Heart right ventricle (tissue), 16 donors: ENCODE measurements around the gene TMEM132A. TPM values are rescaled to one million over a fixed set of nuclear protein-coding genes. Genes with fewer than 3 reads are reported as not detected.
A peak's percentile ranks its signal among the peaks of the same experiment; 100 is the strongest.

Experiments
- ATAC-seq, 8 donors: fragments of 200-7000 bp; cut with Tn5 transposase; one replicate each; pipeline ENCODE4 v1.9.1; 2020; ENCODE audit warnings: mild to moderate bottlenecking in 8 of 8, moderate library complexity in 8 of 8, moderate number of reproducible peaks in 1 of 8
- DNase-seq, 2 donors: peaks; one replicate each; pipeline ENCODE4 v3.0.0-alpha.2; 2020
- H3K27ac ChIP-seq, 10 donors: fragments of 200-600 bp; sonication (generic) in 2 of 10; one replicate each; pipeline versions ENCODE4 v1.5.0 to v1.8.0; 2020 to 2022; ENCODE audit warnings: mild to moderate bottlenecking in 3 of 10
- H3K27me3 ChIP-seq, 7 donors: fragments of 200-600 bp; one replicate each; pipeline ENCODE4 v1.8.0; 2021 to 2022; ENCODE audit warnings: mild to moderate bottlenecking in 2 of 7
- H3K36me3 ChIP-seq, 9 donors: fragments of 200-600 bp; sonication (generic) in 1 of 9; one replicate each; pipeline versions ENCODE4 v1.5.0 to v1.8.0; 2020 to 2022; ENCODE audit warnings: mild to moderate bottlenecking in 2 of 9
- H3K4me1 ChIP-seq, 9 donors: fragments of 200-600 bp; sonication (generic) in 1 of 9; one replicate each; pipeline versions ENCODE4 v1.5.0 to v1.8.0; 2020 to 2022; ENCODE audit warnings: mild to moderate bottlenecking in 4 of 9
- H3K4me3 ChIP-seq, 10 donors: fragments of 200-600 bp; sonication (generic) in 2 of 10; one replicate each; pipeline versions ENCODE4 v1.5.0 to v1.8.0; 2020 to 2022; ENCODE audit warnings: mild to moderate bottlenecking in 7 of 10, moderate library complexity in 2 of 10
- H3K9me3 ChIP-seq, 11 donors: fragments of 200-600 bp in 10 of 11; sonication (generic) in 2 of 11; one replicate each; pipeline versions ENCODE4 v1.5.0 to v1.8.0; 2013 to 2022; ENCODE audit warnings: mild to moderate bottlenecking in 2 of 11, control low read depth in 1 of 11, moderate library complexity in 1 of 11
- WGBS, 2 donors: extraction: QIAGEN DNeasy Blood & Tissue Kit; methylation state at CpG; one replicate each; pipeline ENCODE4 v1.1.7; 2013; ENCODE audit warnings: inconsistent platforms in 1 of 2; 5-methylcytosine and 5-hydroxymethylcytosine counted together
- intact Hi-C, 10 donors: fragments of 100-400 bp; cut with DNase I; formaldehyde crosslinking; loops; one replicate each; pipeline versions ENCODE4 v1.11.1 to v1.14.2; 2022
- polyA plus RNA-seq, 2 donors: library from polyadenylated mRNA; stranded (reverse); fragments of 200-250 nt; gene quantifications; one replicate each; pipeline ENCODE4 v1.2.3, GENCODE V29; 2013
- total RNA-seq, 10 donors: library from RNA; stranded (reverse); fragmentation: NEBNext Ultra II Directional in 3 of 10; extraction: Animal tissue kit (Norgen Biotek cat#: 25700) in 3 of 10; gene quantifications; one replicate each; pipeline versions ENCODE4 v1.2.1 to v1.2.4, GENCODE V29; 2021 to 2023
- TF ChIP-seq, protein P1 (sequence below), 9 donors: fragments of 200-600 bp; sonication (generic) in 2 of 9; IDR thresholded peaks; one replicate each; pipeline versions ENCODE4 v1.5.0 to v1.8.0; 2021 to 2022; ENCODE audit warnings: antibody characterized with exemption in 9 of 9, mild to moderate bottlenecking in 5 of 9, moderate library complexity in 1 of 9
- donor health status: Arrhythmogenic right ventricular cardiomyopathy.
- donor health status: ischemic (EF 13 %, LVEDD 7.1; RV severe dilation, severe dysfunction).
- donor health status: healthy with polysubstance abuse.
- donor health status: DM: no; HTN: yes; CAD: no.
- donor health status: DM: no; HTN: no; CAD: no.
- donor health status: ischemic (EF 25% LVEDD 6.9; RV normal size, moderate dysfunction).
- donor health status: ischemic (EF 25% LVEDD 5.7; RV mildly dilated, moderate dysfunction).
- donor health status: healthy.
- donor health status: DM: yes; HTN: yes; CAD: no.
- donor health status: Ischemic cardiomyopathy.
- donor health status: ischemic (EF 35%, LVEDD 5.7; RV mildly dilated, moderate dysfunction).
- donor health status: nonischemic (EF 11% LVEDD 7.7; RV severe dilation, severe dysfunction).
- donor health status: DM: yes; HTN: yes; CAD: no.
- donor health status: PGD.
- donor health status: ischemic (EF 29% LVEDD 5.4; RV normal size, mild dysfunction).
- donor health status: nonischemic (EF 23%, LVEDD 6.1; RV moderate dilation, normal function).

The TMEM132A gene
- total and polyA plus RNA-seq, 12 donors: 3.7 to 16.4 (median 7.4) TPM

DNA sequence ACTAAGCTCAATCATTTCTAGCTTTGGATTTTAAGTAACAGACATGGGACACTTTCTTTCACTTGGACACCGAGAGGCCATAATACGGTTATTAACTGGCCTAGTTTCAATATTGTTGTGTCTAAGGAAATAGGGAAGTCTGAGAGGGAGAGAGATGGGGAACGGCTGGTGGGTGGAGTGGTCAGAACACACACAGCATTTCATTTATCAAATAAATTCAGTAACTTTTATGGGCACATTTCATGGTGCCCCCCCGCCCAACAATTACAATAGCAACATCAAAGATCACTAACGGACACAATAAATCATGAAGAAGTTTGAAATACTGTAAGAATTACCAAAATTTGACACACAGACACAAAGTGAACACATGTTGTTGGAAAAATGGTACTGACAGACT is 28.6 kb upstream of the TMEM132A start:
- TF ChIP-seq, protein P1, sequence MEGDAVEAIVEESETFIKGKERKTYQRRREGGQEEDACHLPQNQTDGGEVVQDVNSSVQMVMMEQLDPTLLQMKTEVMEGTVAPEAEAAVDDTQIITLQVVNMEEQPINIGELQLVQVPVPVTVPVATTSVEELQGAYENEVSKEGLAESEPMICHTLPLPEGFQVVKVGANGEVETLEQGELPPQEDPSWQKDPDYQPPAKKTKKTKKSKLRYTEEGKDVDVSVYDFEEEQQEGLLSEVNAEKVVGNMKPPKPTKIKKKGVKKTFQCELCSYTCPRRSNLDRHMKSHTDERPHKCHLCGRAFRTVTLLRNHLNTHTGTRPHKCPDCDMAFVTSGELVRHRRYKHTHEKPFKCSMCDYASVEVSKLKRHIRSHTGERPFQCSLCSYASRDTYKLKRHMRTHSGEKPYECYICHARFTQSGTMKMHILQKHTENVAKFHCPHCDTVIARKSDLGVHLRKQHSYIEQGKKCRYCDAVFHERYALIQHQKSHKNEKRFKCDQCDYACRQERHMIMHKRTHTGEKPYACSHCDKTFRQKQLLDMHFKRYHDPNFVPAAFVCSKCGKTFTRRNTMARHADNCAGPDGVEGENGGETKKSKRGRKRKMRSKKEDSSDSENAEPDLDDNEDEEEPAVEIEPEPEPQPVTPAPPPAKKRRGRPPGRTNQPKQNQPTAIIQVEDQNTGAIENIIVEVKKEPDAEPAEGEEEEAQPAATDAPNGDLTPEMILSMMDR (IDR thresholded peaks at IDR 0.05): no peak
- Histone ChIP-seq H3K27me3 (no peaks in the 10 kb centered on the region), H3K27ac (no peak overlapping the region), H3K36me3 (peaks cover 12 to 92% (median 53%) of the 10 kb centered on the region in 9 donors), H3K4me1 (peaks cover 0 to 14% (median 5%) of the 10 kb centered on the region in 9 donors), H3K9me3 (no peaks in the 10 kb centered on the region), H3K4me3 (no peak overlapping the region)
- intact Hi-C loops: loop anchor here in 7 of 10 donors (5.0 to 10.0 kb wide), 3 partner anchors 63 to 121 kb away; no protein-coding TSS in a partner anchor
- WGBS, 2 donors: 85 to 89% methylated on average over 5 of the region's 5 CpGs
- DNase-seq: no peak
- no peak for ATAC-seq

DNA sequence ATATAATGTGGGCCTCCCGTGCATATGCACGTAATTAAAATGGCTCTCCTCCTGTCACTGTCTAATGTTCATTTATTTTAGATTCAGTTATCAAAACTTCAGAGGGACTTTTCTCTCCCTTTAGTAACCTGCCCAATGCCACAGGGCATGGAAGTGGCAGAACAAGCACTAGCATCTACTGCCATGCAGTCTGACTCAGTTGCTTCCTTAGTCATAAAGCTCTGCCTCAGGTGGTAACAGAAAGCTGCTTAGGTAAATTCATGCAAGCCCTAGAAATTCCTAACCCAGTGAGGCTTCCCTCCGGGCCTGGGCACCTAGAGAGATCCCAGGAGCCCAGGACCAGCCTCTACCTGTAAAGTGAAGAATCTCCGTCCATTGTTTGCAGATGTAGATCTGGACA is 26.8 kb upstream of the TMEM132A start:
- DNase-seq (no peak), ATAC-seq (no peak)
- TF ChIP-seq, protein P1 (IDR thresholded peaks at IDR 0.05): no peak
- intact Hi-C loops: loop anchor here in 7 of 10 donors (5.0 to 10.0 kb wide), 3 partner anchors 65 to 123 kb away; no protein-coding TSS in a partner anchor
- Histone ChIP-seq H3K27ac (no peak overlapping the region), H3K27me3 (no peaks in the 10 kb centered on the region), H3K4me3 (no peak overlapping the region), H3K4me1 (peaks cover 0 to 12% (median 0%) of the 10 kb centered on the region in 9 donors), H3K9me3 (no peaks in the 10 kb centered on the region), H3K36me3 (peaks cover 12 to 100% (median 70%) of the 10 kb centered on the region in 9 donors)
- 93 to 96% methylated on average over 4 of the region's 4 CpGs for WGBS, 2 donors

DNA sequence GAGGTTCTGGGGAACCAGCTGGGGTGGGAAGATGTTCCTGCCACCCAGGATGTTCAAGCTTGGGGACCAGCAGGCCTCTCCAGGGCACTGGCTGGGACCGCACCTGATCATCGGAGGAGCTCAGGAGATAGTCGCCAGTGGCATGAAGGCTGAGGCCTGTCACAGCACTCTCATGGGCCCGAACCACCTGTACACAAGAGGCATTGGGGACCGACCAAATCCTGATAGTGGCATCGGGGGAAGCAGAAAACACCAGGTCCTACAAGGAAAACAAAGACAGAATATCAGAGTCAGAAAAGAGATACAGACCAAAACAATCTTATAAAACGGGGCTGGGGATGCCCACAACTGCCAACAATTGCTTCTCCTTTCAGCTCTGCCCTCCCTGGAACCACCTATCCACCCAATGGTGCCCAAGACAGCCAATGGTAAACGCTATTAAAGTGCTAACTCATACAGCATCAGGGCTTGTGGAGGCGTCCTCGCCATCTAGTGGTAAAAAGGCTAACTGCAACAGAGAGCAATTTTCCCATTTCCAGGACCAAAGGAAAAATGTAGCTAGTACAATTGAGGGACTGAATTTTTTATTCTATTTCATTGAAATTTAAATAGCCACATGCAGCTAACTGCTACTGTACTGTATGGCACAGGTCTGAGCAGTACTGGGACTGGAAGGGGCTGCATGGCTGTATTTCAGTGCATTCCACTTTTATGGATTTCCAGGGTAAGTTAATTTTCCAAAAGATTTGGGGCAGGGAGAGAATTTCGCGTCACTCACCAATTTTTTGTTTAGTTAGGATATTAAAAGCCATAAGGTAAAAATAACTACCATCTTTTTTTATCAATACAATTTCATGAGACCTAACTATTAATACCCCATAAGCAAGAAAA is 25.0 kb upstream of the TMEM132A start:
- Histone ChIP-seq H3K9me3 (no peaks in the 10 kb centered on the region), H3K4me1 (peaks cover 0 to 17% (median 6%) of the 10 kb centered on the region in 9 donors), H3K27me3 (no peaks in the 10 kb centered on the region), H3K4me3 (no peak overlapping the region), H3K27ac (peak overlapping the region in 1 of 10 donors; percentile 9), H3K36me3 (peaks cover 12 to 99% (median 64%) of the 10 kb centered on the region in 9 donors)
- intact Hi-C loops: loop anchor here in 9 of 10 donors (1.0 to 10.0 kb wide), 4 partner anchors 67 to 124 kb away; no protein-coding TSS in a partner anchor
- TF ChIP-seq, protein P1 (IDR thresholded peaks at IDR 0.05): peak; percentile 93 to 99 (median 95)
- DNase-seq (no peak), ATAC-seq (peak in 7 of 8 donors; percentile 54 to 74 (median 69))
- WGBS, 2 donors: 58 to 59% methylated on average over 12 of the region's 12 CpGs

DNA sequence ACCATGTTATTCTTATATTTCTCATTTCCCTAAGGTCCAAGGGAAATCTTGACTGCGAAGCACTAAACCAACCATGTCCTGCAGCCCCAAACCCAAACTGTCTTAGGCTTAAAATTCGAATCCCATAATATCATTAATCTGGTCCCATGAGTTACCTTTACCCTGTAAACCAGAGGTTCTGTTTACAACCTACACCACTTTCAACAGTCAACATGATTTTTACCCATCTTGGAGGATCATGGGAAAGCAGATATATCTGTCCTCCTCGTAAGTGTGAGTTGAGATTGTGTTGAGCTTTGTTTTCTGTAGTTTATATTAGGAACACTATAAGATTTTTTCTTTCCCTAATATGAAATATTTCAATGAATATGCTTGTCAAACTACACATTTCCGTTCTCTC is 24.3 kb upstream of the TMEM132A start:
- intact Hi-C loops: loop anchor here (1.0 to 10.0 kb wide), 4 partner anchors 68 to 125 kb away; no protein-coding TSS in a partner anchor
- no peaks in the 10 kb centered on the region for H3K9me3 ChIP-seq
- no peaks in the 10 kb centered on the region for H3K27me3 ChIP-seq
- no peak overlapping the region for H3K4me3 ChIP-seq
- no peak for DNase-seq
- H3K4me1 ChIP-seq: peaks cover under 1 to 24% (median 13%) of the 10 kb centered on the region in 9 donors
- no peak overlapping the region for H3K27ac ChIP-seq
- peaks cover 12 to 92% (median 58%) of the 10 kb centered on the region in 9 donors for H3K36me3 ChIP-seq
- WGBS, 2 donors: 62 to 81% methylated on average over 4 of the region's 4 CpGs
- TF ChIP-seq, protein P1 (IDR thresholded peaks at IDR 0.05): no peak
- no peak for ATAC-seq
